ENCODE data around the gene KCNIP4.
"Not testable (repeated sequence)": the region's sequence is repeated elsewhere in the genome, so short reads cannot be mapped to it uniquely, and the experiment has no call there.

Gene KCNIP4

GRCh38 chr4:21376176-21376575 is 572.4 kb downstream of the KCNIP4 start:
- H3K9me3 ChIP-seq = no peaks in the 10 kb centered on the region
- H3K27me3 ChIP-seq (ENCODE audit: low read depth) = no peaks in the 10 kb centered on the region
- H3K4me3 ChIP-seq = no peak overlapping the region
- H3K4me1 ChIP-seq = no peaks in the 10 kb centered on the region
- DNase-seq (ENCODE audit: low spot score in 2 of 2) = no peak
- no peaks in the 10 kb centered on the region for H3K36me3 ChIP-seq (replicated peaks)
- in situ Hi-C loops (cut with MboI; ENCODE audit: low sequenced_read_pairs) = no loop called here

- H3K27me3 ChIP-seq (ENCODE audit: low read depth) = no peaks in the 10 kb centered on the region
- no peaks in the 10 kb centered on the region for H3K4me1 ChIP-seq
- no peak overlapping the region for H3K4me3 ChIP-seq
- no peaks in the 10 kb centered on the region for H3K36me3 ChIP-seq (replicated peaks)
- in situ Hi-C loops (cut with MboI; ENCODE audit: low sequenced_read_pairs) = no loop called here
- DNase-seq (ENCODE audit: low spot score in 2 of 2) = no peak
- no peaks in the 10 kb centered on the region for H3K9me3 ChIP-seq
Observed at GRCh38 chr4:21374641-21375368, 573.8 kb downstream of the KCNIP4 start.

- in situ Hi-C loops (cut with MboI; ENCODE audit: low sequenced_read_pairs) = no loop called here
- no peak for DNase-seq (ENCODE audit: low spot score in 2 of 2)
- H3K27me3 ChIP-seq (ENCODE audit: low read depth) = no peaks in the 10 kb centered on the region
- no peaks in the 10 kb centered on the region for H3K9me3 ChIP-seq
- H3K4me3 ChIP-seq = no peak overlapping the region
- H3K4me1 ChIP-seq = no peaks in the 10 kb centered on the region
- no peaks in the 10 kb centered on the region for H3K36me3 ChIP-seq (replicated peaks)
Observed at GRCh38 chr4:21367567-21367966, 581.0 kb downstream of the KCNIP4 start.

- no peaks in the 10 kb centered on the region for H3K9me3 ChIP-seq
- no peaks in the 10 kb centered on the region for H3K36me3 ChIP-seq (replicated peaks)
- no peaks in the 10 kb centered on the region for H3K27me3 ChIP-seq (ENCODE audit: low read depth)
- no peaks in the 10 kb centered on the region for H3K4me1 ChIP-seq
- H3K4me3 ChIP-seq = no peak overlapping the region
- no peak for DNase-seq (ENCODE audit: low spot score in 2 of 2)
- in situ Hi-C loops (cut with MboI; ENCODE audit: low sequenced_read_pairs) = no loop called here
Observed at GRCh38 chr4:21366840-21367239, 581.7 kb downstream of the KCNIP4 start.

GRCh38 chr4:21366312-21366711 is 582.3 kb downstream of the KCNIP4 start:
- H3K27me3 ChIP-seq (ENCODE audit: low read depth) = no peaks in the 10 kb centered on the region
- H3K36me3 ChIP-seq (replicated peaks) = no peaks in the 10 kb centered on the region
- DNase-seq (ENCODE audit: low spot score in 2 of 2) = no peak
- no peaks in the 10 kb centered on the region for H3K4me1 ChIP-seq
- H3K9me3 ChIP-seq = no peaks in the 10 kb centered on the region
- in situ Hi-C loops (cut with MboI; ENCODE audit: low sequenced_read_pairs) = no loop called here
- H3K4me3 ChIP-seq = no peak overlapping the region

- DNase-seq (ENCODE audit: low spot score in 2 of 2) = no peak
- in situ Hi-C loops (cut with MboI; ENCODE audit: low sequenced_read_pairs) = no loop called here
- H3K9me3 ChIP-seq = no peaks in the 10 kb centered on the region
- no peaks in the 10 kb centered on the region for H3K36me3 ChIP-seq (replicated peaks)
- H3K4me1 ChIP-seq = no peaks in the 10 kb centered on the region
- no peaks in the 10 kb centered on the region for H3K27me3 ChIP-seq (ENCODE audit: low read depth)
- no peak overlapping the region for H3K4me3 ChIP-seq
Observed at GRCh38 chr4:21363701-21364100, 584.9 kb downstream of the KCNIP4 start.

- DNase-seq (ENCODE audit: low spot score in 2 of 2); H3K27me3 ChIP-seq (ENCODE audit: low read depth); in situ Hi-C loops (cut with MboI; ENCODE audit: low sequenced_read_pairs): not testable (repeated sequence)
Observed at GRCh38 chr4:21352354-21352753, 596.2 kb downstream of the KCNIP4 start.

GRCh38 chr4:21347142-21347541 is 601.4 kb downstream of the KCNIP4 start:
- no peaks in the 10 kb centered on the region for H3K4me1 ChIP-seq
- in situ Hi-C loops (cut with MboI; ENCODE audit: low sequenced_read_pairs) = no loop called here
- no peak overlapping the region for H3K4me3 ChIP-seq
- H3K27me3 ChIP-seq (ENCODE audit: low read depth) = no peaks in the 10 kb centered on the region
- H3K36me3 ChIP-seq (replicated peaks) = no peaks in the 10 kb centered on the region
- H3K9me3 ChIP-seq = no peaks in the 10 kb centered on the region
- DNase-seq (ENCODE audit: low spot score in 2 of 2) = no peak

More at GRCh38 chr4:21352354-21352753, 596.2 kb downstream of the KCNIP4 start:
- H3K36me3 ChIP-seq (replicated peaks); H3K4me1 ChIP-seq; H3K4me3 ChIP-seq; H3K9me3 ChIP-seq: not testable (repeated sequence)

- Histone ChIP-seq H3K9me3 (no peaks in the 10 kb centered on the region), H3K27me3 (ENCODE audit: low read depth) (no peaks in the 10 kb centered on the region), H3K36me3 (replicated peaks) (no peaks in the 10 kb centered on the region), H3K4me1 (no peaks in the 10 kb centered on the region), H3K4me3 (no peak overlapping the region)
- in situ Hi-C loops (cut with MboI; ENCODE audit: low sequenced_read_pairs) = no loop called here
- no peak for DNase-seq (ENCODE audit: low spot score in 2 of 2)
Observed at GRCh38 chr4:21327976-21328700, 620.4 kb downstream of the KCNIP4 start.

GRCh38 chr4:21320034-21320433 is 628.5 kb downstream of the KCNIP4 start:
- in situ Hi-C loops (cut with MboI; ENCODE audit: low sequenced_read_pairs) = no loop called here
- Histone ChIP-seq H3K27me3 (ENCODE audit: low read depth) (no peaks in the 10 kb centered on the region), H3K4me3 (no peak overlapping the region), H3K36me3 (replicated peaks) (no peaks in the 10 kb centered on the region), H3K9me3 (no peaks in the 10 kb centered on the region), H3K4me1 (no peaks in the 10 kb centered on the region)
- no peak for DNase-seq (ENCODE audit: low spot score in 2 of 2)

GRCh38 chr4:21307709-21308108 is 640.9 kb downstream of the KCNIP4 start:
- no peak for DNase-seq (ENCODE audit: low spot score in 2 of 2)
- Histone ChIP-seq H3K4me1 (no peaks in the 10 kb centered on the region), H3K27me3 (ENCODE audit: low read depth) (peaks cover 19% of the 10 kb centered on the region), H3K4me3 (no peak overlapping the region), H3K9me3 (no peaks in the 10 kb centered on the region), H3K36me3 (replicated peaks) (no peaks in the 10 kb centered on the region)
- in situ Hi-C loops (cut with MboI; ENCODE audit: low sequenced_read_pairs) = no loop called here

- Histone ChIP-seq H3K4me3 (no peak overlapping the region), H3K4me1 (no peaks in the 10 kb centered on the region), H3K27me3 (ENCODE audit: low read depth) (peaks cover 19% of the 10 kb centered on the region), H3K36me3 (replicated peaks) (no peaks in the 10 kb centered on the region), H3K9me3 (no peaks in the 10 kb centered on the region)
- in situ Hi-C loops (cut with MboI; ENCODE audit: low sequenced_read_pairs) = no loop called here
- no peak for DNase-seq (ENCODE audit: low spot score in 2 of 2)
Observed at GRCh38 chr4:21304540-21304887, 644.1 kb downstream of the KCNIP4 start.

- Histone ChIP-seq H3K36me3 (replicated peaks) (no peaks in the 10 kb centered on the region), H3K4me1 (no peaks in the 10 kb centered on the region), H3K27me3 (ENCODE audit: low read depth) (no peaks in the 10 kb centered on the region), H3K4me3 (no peak overlapping the region), H3K9me3 (no peaks in the 10 kb centered on the region)
- in situ Hi-C loops (cut with MboI; ENCODE audit: low sequenced_read_pairs) = no loop called here
- no peak for DNase-seq (ENCODE audit: low spot score in 2 of 2)
Observed at GRCh38 chr4:21290562-21290961, 658.0 kb downstream of the KCNIP4 start.

- Histone ChIP-seq H3K36me3 (replicated peaks) (no peaks in the 10 kb centered on the region), H3K9me3 (no peaks in the 10 kb centered on the region), H3K4me3 (no peak overlapping the region), H3K27me3 (ENCODE audit: low read depth) (no peaks in the 10 kb centered on the region), H3K4me1 (no peaks in the 10 kb centered on the region)
- in situ Hi-C loops (cut with MboI; ENCODE audit: low sequenced_read_pairs) = no loop called here
- DNase-seq (ENCODE audit: low spot score in 2 of 2) = no peak
Observed at GRCh38 chr4:21276046-21276445, 672.5 kb downstream of the KCNIP4 start.

Measured in HAP-1 (cell line).